Testis (tissue), 2 donors: Measurements from ENCODE around the gene SCG3.
"Not testable (repeated sequence)": the region's sequence is repeated elsewhere in the genome, so short reads cannot be mapped to it uniquely, and the experiment has no call there.

ENCODE experiments used
- POLR2A ChIP-seq: fragments of 450-650 bp; IDR thresholded peaks from one replicate; pipeline ENCODE4 v1.6.1; 2017; ENCODE audit warnings: antibody characterized with exemption, mild to moderate bottlenecking, moderate library complexity
- TF ChIP-seq, protein P1 (sequence below), 3 experiments: fragments of 450-650 bp in 2 of 3; fragments of 200-600 bp in 1 of 3; sonication (generic) in 1 of 3; IDR thresholded peaks; one replicate each; pipeline ENCODE4 v1.5.1; 2016 to 2019; ENCODE audit warnings: antibody characterized with exemption in 3 of 3, mild to moderate bottlenecking in 2 of 3, moderate library complexity in 1 of 3

DNA sequence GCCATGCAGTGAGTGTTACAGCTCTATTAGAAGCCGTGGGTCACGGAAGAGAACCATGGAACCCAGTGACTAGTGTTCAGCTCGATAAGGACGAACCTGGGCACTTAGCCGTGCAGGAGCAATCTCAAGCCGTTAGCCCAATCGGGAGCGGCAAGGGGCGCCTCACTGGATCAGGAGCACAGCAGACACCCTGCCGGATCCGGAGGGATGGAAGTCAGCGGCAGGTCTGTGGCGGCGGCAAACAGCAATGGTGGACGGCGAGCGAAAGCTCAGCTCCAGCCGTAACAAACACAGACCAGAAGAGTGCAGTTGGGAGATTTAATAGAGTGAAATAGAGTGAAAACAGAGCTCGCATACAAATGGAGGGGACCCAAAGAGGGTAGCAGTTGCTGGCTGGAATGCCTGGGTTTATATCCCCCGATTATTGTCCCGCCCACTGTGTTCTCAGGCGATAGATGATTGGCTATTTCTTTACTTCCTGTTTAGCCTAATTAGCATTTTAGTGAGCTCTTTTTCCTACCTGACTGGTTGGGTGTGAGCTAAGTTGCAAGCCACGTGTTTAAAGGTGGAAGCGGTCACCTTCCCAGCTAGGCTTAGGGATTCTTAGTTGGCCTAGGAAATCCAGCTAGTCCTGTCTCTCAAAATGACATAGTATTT, 25.8 kb upstream of the SCG3 start:
- TF ChIP-seq, protein P1, sequence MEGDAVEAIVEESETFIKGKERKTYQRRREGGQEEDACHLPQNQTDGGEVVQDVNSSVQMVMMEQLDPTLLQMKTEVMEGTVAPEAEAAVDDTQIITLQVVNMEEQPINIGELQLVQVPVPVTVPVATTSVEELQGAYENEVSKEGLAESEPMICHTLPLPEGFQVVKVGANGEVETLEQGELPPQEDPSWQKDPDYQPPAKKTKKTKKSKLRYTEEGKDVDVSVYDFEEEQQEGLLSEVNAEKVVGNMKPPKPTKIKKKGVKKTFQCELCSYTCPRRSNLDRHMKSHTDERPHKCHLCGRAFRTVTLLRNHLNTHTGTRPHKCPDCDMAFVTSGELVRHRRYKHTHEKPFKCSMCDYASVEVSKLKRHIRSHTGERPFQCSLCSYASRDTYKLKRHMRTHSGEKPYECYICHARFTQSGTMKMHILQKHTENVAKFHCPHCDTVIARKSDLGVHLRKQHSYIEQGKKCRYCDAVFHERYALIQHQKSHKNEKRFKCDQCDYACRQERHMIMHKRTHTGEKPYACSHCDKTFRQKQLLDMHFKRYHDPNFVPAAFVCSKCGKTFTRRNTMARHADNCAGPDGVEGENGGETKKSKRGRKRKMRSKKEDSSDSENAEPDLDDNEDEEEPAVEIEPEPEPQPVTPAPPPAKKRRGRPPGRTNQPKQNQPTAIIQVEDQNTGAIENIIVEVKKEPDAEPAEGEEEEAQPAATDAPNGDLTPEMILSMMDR (IDR thresholded peaks at IDR 0.05) = not testable (repeated sequence)
- not testable (repeated sequence) for TF ChIP-seq POLR2A
